ENCODE data around the gene ABLIM1.

DNA sequence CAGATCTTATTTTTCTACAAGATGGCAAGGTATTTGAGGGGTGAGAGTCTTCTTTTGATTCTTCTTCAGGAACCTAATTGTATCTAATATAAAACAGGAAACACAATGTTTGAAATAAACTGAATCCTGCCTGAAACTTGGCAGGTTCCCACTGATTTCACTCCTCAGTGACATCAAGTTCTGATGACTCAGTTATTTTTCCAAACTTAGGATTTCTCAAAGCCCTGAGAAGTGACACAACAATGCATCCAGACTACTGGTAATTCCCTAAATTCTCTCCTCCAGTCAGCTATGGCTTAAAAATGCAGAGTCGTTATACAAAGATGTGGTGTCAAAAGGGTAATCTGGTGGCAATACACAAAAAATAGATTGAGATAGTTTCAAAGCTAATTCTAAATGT lies 80.9 kb downstream of the ABLIM1 start:
- no peak for TF ChIP-seq ZFX (IDR thresholded peaks at IDR 0.05; ENCODE audit: borderline replicate concordance)
- TF ChIP-seq, protein P1, sequence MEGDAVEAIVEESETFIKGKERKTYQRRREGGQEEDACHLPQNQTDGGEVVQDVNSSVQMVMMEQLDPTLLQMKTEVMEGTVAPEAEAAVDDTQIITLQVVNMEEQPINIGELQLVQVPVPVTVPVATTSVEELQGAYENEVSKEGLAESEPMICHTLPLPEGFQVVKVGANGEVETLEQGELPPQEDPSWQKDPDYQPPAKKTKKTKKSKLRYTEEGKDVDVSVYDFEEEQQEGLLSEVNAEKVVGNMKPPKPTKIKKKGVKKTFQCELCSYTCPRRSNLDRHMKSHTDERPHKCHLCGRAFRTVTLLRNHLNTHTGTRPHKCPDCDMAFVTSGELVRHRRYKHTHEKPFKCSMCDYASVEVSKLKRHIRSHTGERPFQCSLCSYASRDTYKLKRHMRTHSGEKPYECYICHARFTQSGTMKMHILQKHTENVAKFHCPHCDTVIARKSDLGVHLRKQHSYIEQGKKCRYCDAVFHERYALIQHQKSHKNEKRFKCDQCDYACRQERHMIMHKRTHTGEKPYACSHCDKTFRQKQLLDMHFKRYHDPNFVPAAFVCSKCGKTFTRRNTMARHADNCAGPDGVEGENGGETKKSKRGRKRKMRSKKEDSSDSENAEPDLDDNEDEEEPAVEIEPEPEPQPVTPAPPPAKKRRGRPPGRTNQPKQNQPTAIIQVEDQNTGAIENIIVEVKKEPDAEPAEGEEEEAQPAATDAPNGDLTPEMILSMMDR (IDR thresholded peaks at IDR 0.05), result no peak

Measured in 22Rv1 (cell line).